HG02623 (cell line): ENCODE measurements around the gene MIA.
"Not testable (repeated sequence)": the region's sequence is repeated elsewhere in the genome, so short reads cannot be mapped to it uniquely, and the experiment has no call there.

ENCODE experiments used
- ATAC-seq: cut with Tn5 transposase; IDR thresholded peaks from one replicate; pipeline ENCODE4 v1.9.1; 2021; ENCODE audit warnings: moderate library complexity; ENCODE audit not compliant: unreplicated experiment

Gene MIA

DNA sequence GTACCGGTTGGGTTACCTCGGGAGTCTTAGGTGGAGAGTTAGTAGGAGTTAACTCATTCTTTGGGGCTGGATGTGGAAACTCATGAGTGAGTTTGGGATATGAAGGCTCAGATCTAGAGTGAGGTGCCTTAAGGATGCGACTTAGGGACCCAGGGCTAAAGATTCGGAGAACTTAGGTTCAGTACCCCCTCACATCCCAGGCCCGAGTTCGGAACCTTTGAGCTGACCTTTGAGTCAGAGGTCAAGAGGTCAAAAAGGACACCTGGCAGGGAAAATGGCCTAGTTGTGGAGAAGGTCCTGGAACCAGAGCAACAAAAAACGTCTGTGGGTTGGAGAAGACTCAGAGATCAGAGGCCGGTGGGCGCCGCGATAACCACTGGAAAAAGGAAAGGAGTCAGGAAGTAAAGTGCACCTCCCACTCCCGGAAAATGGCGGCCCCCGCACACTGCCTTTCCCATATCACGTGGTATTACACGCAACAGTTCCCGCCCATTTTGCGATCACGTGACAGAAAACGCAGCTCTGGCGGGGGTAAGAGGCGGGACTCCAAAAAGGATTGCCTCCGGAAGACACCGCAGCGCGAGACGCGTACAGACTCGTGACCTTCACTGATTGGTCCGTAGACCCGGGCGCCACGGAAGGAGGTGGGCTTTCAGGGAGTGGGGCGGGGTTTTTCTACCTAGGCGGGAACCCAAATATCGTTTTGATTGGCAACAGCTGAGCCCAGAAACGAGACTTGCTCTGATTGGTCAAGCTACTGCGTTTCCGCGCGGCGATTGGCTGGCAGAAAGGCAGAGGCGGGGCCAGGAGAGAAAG, 25.1 kb upstream of the MIA start, which contains the start of gene ACTMAP:
Gene ACTMAP, minus strand, starts transcription at position 420 of the 816 bp plus-strand sequence. CDS start 674 bp downstream, outside the sequence.
- ATAC-seq: peak; percentile 81

DNA sequence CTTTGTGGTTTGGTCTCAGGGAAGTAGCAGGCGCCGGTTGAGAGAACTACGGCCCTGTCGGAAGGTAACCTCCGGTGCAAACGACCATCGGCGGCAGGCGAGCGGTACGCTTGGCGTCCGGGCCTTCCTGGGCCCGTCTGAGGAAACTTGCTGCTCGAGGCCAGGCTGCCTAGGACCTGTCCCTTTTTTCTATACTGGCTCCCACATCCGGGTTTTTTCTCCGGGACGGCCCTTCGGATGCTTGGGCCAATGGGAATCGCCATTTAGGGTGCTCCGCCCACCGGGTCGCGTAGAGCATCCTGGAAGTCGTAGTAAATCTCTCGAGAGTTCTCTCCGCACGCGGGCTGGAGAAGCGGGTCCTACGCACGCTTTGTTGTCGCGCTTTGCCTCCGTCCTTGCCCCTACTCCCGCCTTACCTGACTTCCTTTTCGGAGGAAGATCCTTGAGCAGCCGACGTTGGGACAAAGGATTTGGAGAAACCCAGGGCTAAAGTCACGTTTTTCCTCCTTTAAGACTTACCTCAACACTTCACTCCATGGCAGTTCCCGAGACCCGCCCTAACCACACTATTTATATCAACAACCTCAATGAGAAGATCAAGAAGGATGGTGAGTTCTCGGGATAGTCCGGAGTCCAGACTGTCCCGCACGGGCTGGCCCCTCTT, 24.3 kb upstream of the MIA start, which contains the start of gene SNRPA:
Gene SNRPA, plus strand, starts transcription at position 330 of the 664 bp plus-strand sequence. Its CDS starts 206 bp downstream, at position 536.
- peak; percentile 50 for ATAC-seq

GRCh38 chr19:40752257-40752781, 23.0 kb upstream of the MIA start:
- no peak for ATAC-seq

DNA sequence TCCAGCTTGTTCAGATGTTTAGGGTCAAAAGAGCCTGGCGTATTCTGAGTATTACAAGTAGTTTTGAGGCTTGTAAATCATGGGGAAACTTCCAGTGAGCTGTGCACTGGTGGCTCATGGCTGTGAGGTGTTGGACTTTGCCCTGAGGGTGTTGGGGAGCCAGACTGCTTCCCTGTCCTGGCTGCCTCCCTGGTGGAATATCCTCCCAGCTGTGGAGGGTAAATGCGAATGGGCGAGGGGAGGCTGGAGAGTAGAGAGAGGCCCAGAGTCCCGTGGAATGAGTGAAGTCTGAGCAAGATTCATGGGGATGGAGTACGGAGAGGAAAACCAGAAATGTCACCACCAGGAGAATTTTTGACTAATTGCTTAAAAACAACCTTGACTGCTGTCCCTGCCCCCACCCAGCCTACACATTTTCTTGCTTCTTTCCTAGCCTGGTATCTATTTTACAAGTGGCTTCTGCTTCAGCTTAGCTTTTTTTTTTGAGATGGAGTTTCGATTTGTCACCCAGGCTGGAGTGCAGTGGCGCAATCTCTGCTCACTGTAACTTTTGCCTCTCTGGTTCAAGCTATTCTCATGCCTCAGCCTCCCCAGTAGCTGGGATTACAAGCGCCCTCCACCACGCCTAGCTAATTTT, 20.6 kb upstream of the MIA start:
- ATAC-seq: no peak

DNA sequence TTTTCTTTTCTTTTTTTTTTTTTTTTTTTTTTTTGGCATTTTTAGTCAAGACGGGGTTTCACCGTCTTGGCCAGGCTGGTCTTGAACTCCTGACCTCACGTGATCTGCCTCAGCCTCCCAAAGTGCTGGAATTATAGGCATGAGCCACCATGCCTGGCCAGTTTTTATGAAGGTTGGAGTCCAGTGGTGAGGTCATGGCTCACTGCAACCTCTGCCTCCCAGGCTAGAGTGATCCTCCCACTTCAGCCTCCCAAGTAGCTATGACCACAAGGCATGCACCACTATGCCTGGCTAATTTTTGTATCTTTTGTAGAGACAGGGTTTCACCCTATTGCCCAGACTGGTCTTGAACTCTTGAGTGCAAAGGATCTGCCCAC, 20.1 kb upstream of the MIA start:
- no peak for ATAC-seq

GRCh38 chr19:40755791-40756190, 19.5 kb upstream of the MIA start:
- no peak for ATAC-seq

DNA sequence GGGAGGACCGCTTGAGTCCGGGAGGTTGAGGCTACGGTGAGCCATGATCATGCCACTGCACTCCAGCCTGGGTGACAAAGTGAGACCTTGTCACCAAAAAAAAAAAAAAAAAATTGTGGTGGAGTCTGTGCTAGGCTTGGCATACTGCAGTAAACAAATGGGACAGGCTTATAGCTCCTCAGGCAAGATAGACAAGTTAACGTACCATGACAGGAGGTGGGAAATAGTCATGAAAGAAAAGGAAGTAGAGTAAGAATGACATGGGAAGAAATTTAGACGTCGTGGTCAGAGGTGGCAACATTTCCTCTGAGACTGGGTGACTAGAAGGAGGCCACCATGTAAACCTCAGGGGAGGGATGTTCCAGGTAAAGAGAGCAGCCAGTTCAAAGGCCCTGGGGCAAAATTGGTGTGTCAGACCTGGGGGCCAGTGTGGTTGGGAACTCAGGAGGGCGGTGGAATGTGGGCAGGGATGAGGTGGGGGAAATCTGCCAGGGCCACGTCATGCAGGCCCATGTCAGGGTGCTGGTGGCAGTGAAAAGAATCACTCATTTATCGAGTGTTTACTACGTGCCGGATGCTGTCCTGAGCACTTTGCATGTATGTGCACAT, 18.7 kb upstream of the MIA start:
- no peak for ATAC-seq

DNA sequence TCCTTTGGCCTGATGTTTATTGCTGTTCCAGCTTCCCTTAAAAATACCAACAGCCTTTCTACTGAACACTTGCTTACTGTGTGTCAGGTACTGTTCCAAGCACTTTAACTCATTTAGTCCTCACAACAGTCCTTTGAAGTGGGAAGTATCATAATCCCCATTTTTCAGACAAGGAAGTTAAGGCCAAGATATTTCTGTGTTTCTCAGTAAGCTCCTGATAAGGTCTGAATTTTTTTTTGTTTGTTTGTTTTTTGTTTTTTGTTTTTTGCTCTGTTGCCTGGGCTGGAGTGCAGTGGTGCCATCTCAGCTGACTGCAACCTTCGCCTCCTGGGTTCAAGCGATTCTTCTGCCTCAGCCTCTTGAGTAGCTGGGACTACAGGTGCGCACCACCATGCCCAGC, 16.8 kb upstream of the MIA start:
- ATAC-seq: no peak

DNA sequence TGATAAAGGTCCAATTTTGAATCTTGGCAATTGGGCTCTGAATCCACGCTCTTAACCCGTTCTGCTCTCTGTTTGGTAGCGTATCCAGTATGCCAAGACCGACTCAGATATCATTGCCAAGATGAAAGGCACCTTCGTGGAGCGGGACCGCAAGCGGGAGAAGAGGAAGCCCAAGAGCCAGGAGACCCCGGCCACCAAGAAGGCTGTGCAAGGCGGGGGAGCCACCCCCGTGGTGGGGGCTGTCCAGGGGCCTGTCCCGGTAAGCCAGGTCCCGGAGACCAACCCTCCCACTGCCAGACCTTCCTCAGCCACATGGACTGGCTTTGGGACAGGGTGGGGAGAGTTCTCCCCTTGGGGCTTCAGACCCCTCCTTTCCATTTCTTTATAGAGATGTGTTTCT, 16.0 kb upstream of the MIA start:
- no peak for ATAC-seq

GRCh38 chr19:40762754-40763470, 12.4 kb upstream of the MIA start:
- no peak for ATAC-seq

DNA sequence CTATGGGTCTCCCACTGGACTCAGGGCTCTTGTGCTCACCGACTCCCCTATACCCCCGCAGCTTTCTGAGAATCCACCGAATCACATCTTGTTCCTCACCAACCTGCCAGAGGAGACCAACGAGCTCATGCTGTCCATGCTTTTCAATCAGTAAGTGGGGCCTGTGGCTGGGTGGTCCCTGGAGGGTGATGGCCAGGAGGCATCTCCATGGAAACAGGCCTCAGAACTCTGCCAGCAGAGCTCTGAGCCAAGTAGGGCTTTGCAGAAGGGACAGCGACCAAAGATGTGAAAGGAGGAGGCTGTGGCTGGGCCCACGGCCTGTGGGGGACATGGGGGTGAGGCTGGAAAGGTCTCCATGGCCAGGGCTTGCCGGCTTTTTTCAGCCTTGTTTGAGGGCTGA, 11.8 kb upstream of the MIA start:
- ATAC-seq: no peak

DNA sequence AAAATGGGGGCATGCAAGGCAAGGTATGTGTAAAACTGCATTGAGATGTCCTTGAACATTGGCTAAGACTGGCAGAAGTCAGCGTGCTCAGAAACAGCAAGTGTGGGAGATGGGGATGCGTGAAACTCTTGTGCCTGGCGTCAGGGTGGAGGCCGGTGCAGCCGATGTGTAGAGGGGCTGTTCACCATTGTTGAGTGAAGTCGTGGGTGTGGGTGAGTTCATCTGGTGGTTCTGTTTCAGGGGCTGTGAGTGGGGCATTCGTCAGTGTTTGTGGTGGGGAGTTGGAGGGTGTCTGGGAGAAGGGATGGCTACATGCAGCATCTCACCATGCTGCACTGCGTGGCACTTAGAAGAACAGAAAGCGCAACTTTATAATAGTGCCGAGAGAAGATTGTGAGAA, 11.4 kb upstream of the MIA start:
- no peak for ATAC-seq

- ATAC-seq: not testable (repeated sequence)
These were observed 8.9 kb upstream of the MIA start for GRCh38 chr19:40766385-40766784.

GRCh38 chr19:40768869-40769268, 6.5 kb upstream of the MIA start:
- no peak for ATAC-seq

- ATAC-seq: not testable (repeated sequence)
These were observed 4.0 kb upstream of the MIA start for GRCh38 chr19:40771101-40771862.

GRCh38 chr19:40775632-40776022, 306 bp downstream of the MIA start:
- no peak for ATAC-seq

DNA sequence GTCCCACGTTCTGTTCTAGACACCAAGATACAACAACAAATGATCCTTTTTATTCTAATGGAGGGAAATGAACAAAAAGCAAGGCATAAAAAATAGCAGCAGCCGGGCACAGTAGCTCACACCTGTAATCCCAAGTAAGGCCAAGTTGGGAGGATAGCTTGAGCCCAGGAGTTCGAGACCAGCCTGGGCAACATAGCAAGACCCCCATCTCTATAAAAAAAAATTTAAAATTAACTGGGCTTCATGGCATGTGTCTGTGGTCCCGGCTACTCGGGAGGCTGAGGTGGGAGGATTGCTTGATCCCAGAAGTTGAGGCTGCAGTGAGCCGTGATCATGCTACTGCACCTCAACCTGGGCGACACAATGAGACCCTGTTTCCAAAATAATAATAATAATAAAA, 1.0 kb downstream of the MIA start:
- ATAC-seq: no peak

GRCh38 chr19:40776932-40777644, 1.8 kb downstream of the MIA start:
- peak; percentile 51 for ATAC-seq

GRCh38 chr19:40777645-40777936, 2.3 kb downstream of the MIA start:
- ATAC-seq: no peak
